Activated CD8-positive, alpha-beta memory T cell treated with anti-CD3 and anti-CD28 coated beads, Interleukin-2, amount 10 ng/mL, durations not matched to agents 7 days and 5 days (primary cell): ENCODE data around the gene CYBB. TPM values are rescaled to one million over a fixed set of nuclear protein-coding genes. Genes with fewer than 3 reads are reported as not detected.

Experiments
- ATAC-seq: fragments of 150-1000 bp; cut with Tn5 transposase; one replicate; pipeline ENCODE4 v1.10.0; 2021; ENCODE audit warnings: moderate library complexity
- CTCF ChIA-PET: fragments of 350-600 bp; sonication (Branson Sonifier 250); formaldehyde crosslinking; loops from one replicate; lab custom pipeline; 2021; ENCODE audit warnings: antibody characterized with exemption; lab: Charles Lee
- DNase-seq: peaks from one replicate; pipeline ENCODE4 v3.0.0-alpha.2; 2020
- H3K27ac Mint-ChIP-seq: one replicate; pipeline ENCODE4 v1.8.0; 2021; ENCODE audit warnings: mild to moderate bottlenecking, mixed read lengths
- H3K27me3 Mint-ChIP-seq: one replicate; pipeline ENCODE4 v1.8.0; 2021; ENCODE audit warnings: mixed read lengths
- H3K36me3 Mint-ChIP-seq: one replicate; pipeline ENCODE4 v1.8.0; 2021; ENCODE audit warnings: mild to moderate bottlenecking, mixed read lengths
- H3K4me1 Mint-ChIP-seq: one replicate; pipeline ENCODE4 v1.8.0; 2021; ENCODE audit warnings: mixed read lengths
- H3K4me3 Mint-ChIP-seq: one replicate; pipeline ENCODE4 v1.8.0; 2021; ENCODE audit warnings: mild to moderate bottlenecking, moderate library complexity, mixed read lengths
- H3K9me3 Mint-ChIP-seq: one replicate; pipeline ENCODE4 v1.8.0; 2022; ENCODE audit warnings: low read depth, mixed read lengths
- total RNA-seq, 2 experiments: library from RNA; stranded (reverse); gene quantifications; one replicate each; pipeline ENCODE4 v1.2.3, GENCODE V29; 2021

Gene CYBB
- total RNA-seq: not detected

DNA sequence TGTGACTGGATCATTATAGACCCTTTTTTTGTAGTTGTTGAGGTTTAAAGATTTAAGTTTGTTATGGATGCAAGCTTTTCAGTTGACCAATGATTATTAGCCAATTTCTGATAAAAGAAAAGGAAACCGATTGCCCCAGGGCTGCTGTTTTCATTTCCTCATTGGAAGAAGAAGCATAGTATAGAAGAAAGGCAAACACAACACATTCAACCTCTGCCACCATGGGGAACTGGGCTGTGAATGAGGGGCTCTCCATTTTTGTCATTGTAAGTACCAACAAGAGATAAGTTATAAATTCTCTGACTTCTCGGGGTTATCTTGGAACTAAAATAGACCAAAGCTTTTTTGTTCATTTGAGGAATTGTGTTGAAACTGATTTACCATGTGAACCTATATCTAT is at the start of gene CYBB:
CYBB (plus strand) TSS at position 203 of the 400 bp plus-strand sequence; CDS start at position 222, 19 bp downstream.
- Mint-ChIP-seq H3K9me3 (no peaks in the 10 kb centered on the region), H3K36me3 (no peaks in the 10 kb centered on the region), H3K4me3 (no peak within 1 kb of the TSS), H3K27me3 (no peaks in the 10 kb centered on the region), H3K27ac (no peak within 1 kb of the TSS), H3K4me1 (peaks cover 21% of the 10 kb centered on the region)
- CTCF ChIA-PET: no interaction called here
- no peak for ATAC-seq
- no peak for DNase-seq

DNA sequence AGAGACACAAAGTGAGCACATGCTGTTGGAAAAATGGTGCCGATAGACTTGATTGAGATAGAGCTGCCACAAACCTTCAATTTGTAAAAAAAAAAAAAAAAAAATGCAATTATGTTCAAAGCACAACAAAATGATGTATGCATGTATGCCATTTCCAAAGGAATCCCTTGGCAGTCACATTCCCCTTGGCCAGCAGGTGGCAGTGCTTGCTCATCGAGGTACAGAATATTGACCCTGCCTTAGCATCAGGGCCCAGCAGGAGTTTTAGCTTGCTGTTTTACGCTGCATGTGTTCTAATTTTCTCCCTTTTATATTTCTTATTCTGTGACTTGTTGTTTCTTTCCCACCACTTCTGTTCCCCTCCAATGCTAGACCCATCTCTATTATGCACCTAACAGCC is 34.5 kb upstream of the CYBB start:
- Mint-ChIP-seq H3K27me3 (peaks cover 12% of the 10 kb centered on the region), H3K4me3 (no peak overlapping the region)

DNA sequence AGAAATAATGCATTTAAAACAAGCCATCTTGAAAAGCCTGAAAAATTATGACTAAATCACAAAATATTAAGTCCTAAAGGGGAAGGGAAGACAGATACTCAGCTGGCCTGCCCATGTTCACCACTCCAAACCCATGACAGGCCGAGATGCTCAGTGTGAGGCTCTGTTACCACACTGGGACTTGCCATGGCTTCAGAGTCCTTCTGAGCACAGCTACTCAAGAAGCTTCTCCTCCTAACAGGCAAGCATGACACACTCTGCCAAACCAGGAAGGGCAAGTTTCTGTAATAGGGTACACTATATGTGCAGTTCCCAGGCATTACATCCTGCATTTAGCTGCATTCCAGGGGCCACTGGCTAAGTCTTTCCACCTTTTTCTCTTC is 34.0 kb upstream of the CYBB start:
- Mint-ChIP-seq H3K36me3 (no peaks in the 10 kb centered on the region), H3K4me1 (peaks cover 17% of the 10 kb centered on the region), H3K9me3 (no peaks in the 10 kb centered on the region), H3K27me3 (peaks cover 7% of the 10 kb centered on the region), H3K27ac (peak overlapping the region; percentile 78), H3K4me3 (no peak overlapping the region)
- DNase-seq: no peak
- CTCF ChIA-PET: interaction anchor here (0.7 to 5.4 kb wide), 17 partner anchors 8 to 174 kb away, joined by 3 to 107 read pairs (median 4); partner anchors contain the start of gene LANCL3
- ATAC-seq: peak; percentile 50

More for the DNA sequence above, 34.5 kb upstream of the CYBB start:
- H3K36me3 Mint-ChIP-seq: no peaks in the 10 kb centered on the region
- CTCF ChIA-PET: interaction anchor here (0.7 to 5.4 kb wide), 17 partner anchors 9 to 174 kb away, joined by 3 to 107 read pairs (median 4); partner anchors contain the start of gene LANCL3
- DNase-seq (peak; percentile 87), ATAC-seq (peak; percentile 94)
- H3K9me3 Mint-ChIP-seq: no peaks in the 10 kb centered on the region
- H3K27ac Mint-ChIP-seq: peak overlapping the region; percentile 78
- peaks cover 17% of the 10 kb centered on the region for H3K4me1 Mint-ChIP-seq

DNA sequence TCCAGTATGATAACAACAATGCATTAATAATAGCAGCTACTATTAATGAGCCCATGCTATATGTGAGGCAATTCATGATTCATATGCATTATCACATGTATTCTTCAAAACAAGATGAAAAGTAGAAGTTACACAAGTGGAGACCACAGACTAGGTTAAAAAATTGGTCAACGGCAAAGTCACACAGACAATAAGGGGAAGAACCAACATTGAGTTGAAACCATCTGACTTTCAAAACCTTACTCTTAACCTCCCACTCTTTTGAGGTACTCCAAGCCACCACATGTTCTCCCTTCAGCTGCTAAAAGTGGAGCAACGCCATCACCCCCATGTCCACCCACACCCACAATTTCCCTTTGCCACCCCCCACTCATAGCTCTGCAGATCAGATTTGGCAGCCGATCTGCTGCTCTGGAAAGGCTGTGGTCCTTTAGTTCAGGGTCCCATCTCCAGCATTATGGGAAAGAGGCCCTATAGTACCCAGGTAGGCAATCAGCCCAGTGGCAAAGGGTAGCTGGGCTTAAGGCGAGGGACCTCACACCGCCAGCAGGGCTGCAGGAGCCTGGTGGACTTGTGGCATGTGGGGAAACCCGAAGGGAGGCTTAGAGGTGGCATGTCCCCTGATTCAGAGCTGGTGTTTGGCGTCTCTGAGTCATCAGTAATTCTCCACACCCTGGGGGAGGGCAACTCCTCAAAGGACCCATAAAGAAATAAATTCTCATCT is 33.5 kb upstream of the CYBB start:
- ATAC-seq (peak; percentile 50), DNase-seq (peak; percentile 52)
- Mint-ChIP-seq H3K36me3 (no peaks in the 10 kb centered on the region), H3K4me3 (no peak overlapping the region), H3K9me3 (no peaks in the 10 kb centered on the region), H3K27ac (peak overlapping the region; percentile 78), H3K4me1 (peaks cover 18% of the 10 kb centered on the region), H3K27me3 (peaks cover 5% of the 10 kb centered on the region)
- CTCF ChIA-PET: interaction anchor here (0.9 to 5.4 kb wide), 11 partner anchors 9 to 175 kb away, joined by 3 to 107 read pairs (median 4); partner anchors contain the start of gene LANCL3

GRCh38 chrX:37746951-37747350 is 32.9 kb upstream of the CYBB start:
- no peak for DNase-seq
- Mint-ChIP-seq H3K4me3 (no peak overlapping the region), H3K9me3 (no peaks in the 10 kb centered on the region), H3K4me1 (peaks cover 23% of the 10 kb centered on the region), H3K27ac (no peak overlapping the region), H3K27me3 (peaks cover 1% of the 10 kb centered on the region), H3K36me3 (peaks cover 2% of the 10 kb centered on the region)
- ATAC-seq: no peak
- CTCF ChIA-PET: interaction anchor here (1.8 to 5.4 kb wide), 3 partner anchors 9 to 81 kb away, joined by 8 to 107 read pairs (median 14); no protein-coding TSS in a partner anchor

GRCh38 chrX:37752281-37752680 is 27.6 kb upstream of the CYBB start:
- CTCF ChIA-PET: interaction anchor here (1.2 to 2.2 kb wide), 2 partner anchors 8 to 73 kb away, joined by 3 to 9 read pairs; no protein-coding TSS in a partner anchor
- H3K4me1 Mint-ChIP-seq: peaks cover 14% of the 10 kb centered on the region
- H3K27ac Mint-ChIP-seq: no peak overlapping the region
- H3K9me3 Mint-ChIP-seq: no peaks in the 10 kb centered on the region
- no peak overlapping the region for H3K4me3 Mint-ChIP-seq
- ATAC-seq: no peak
- no peak for DNase-seq
- no peaks in the 10 kb centered on the region for H3K27me3 Mint-ChIP-seq
- H3K36me3 Mint-ChIP-seq: peaks cover 2% of the 10 kb centered on the region

DNA sequence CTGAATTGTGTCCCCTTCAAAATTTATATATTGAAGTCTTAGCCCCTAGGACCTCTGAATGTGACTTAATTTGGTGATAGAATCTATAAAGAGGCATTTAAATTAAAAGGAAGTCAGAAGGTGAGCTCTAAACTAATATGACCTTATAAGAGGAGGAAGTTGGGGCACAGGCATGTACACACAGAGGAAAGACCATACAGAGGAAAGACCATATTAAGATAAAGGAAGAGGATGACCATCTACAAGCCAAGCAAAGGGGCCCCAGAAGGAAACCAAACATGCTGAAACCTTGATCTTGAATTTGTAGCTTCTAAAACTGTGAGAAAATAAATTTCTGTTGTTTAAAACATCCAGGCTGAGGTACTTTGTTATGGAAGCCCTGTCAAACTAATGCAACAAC is 26.9 kb upstream of the CYBB start:
- Mint-ChIP-seq H3K27me3 (no peaks in the 10 kb centered on the region), H3K4me3 (peak overlapping the region; percentile 26), H3K4me1 (peaks cover 18% of the 10 kb centered on the region), H3K9me3 (no peaks in the 10 kb centered on the region), H3K27ac (no peak overlapping the region), H3K36me3 (peaks cover 4% of the 10 kb centered on the region)
- ATAC-seq (peak; percentile 59), DNase-seq (no peak)
- CTCF ChIA-PET: interaction anchor here (1.1 to 2.2 kb wide), 6 partner anchors 9 to 180 kb away, joined by 3 to 9 read pairs (median 4); no protein-coding TSS in a partner anchor

DNA sequence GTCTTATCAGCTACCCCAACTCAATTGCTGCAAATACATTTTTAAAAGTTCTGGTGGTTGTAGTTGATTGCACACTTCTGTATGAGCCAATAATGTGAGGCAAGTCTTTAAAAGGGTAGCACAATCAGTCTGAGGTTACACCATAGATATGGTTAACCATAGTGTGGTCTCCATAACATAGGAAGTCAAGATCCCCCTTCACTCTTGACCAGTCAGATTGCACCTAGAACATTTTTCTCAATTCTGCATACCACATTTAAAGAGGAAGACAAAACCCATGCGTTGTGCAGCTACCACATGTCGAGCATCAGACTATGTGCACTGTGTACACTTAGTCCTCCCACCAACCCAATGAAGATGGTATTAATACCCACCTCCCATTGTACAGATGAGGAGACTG is 26.5 kb upstream of the CYBB start:
- Mint-ChIP-seq H3K9me3 (no peaks in the 10 kb centered on the region), H3K27ac (no peak overlapping the region), H3K27me3 (no peaks in the 10 kb centered on the region), H3K4me3 (peak overlapping the region; percentile 26), H3K4me1 (peaks cover 18% of the 10 kb centered on the region), H3K36me3 (peaks cover 4% of the 10 kb centered on the region)
- DNase-seq (peak; percentile 58), ATAC-seq (peak; percentile 60)
- CTCF ChIA-PET: interaction anchor here (1.1 to 2.2 kb wide), 6 partner anchors 9 to 181 kb away, joined by 3 to 9 read pairs (median 4); no protein-coding TSS in a partner anchor

DNA sequence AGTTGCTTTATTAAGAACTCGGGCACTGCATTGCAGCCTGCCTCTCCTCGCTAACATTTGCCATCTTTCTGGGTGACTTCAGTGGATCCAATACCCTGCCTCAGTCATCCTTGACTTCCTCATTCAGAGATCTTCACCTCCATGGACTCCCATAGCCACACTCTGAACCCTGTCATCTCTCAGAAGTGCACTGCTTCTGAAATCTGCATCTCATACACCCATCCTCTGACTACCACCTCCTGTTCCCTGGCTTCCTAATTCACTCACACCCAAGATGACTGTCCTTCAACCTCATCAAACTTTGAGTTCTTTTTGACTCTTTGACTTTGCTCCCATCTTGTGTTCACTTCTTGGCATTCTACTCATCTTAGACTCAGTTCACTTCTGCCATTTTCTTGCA is 25.3 kb upstream of the CYBB start:
- DNase-seq (no peak), ATAC-seq (peak; percentile 41)
- peaks cover 4% of the 10 kb centered on the region for H3K36me3 Mint-ChIP-seq
- no peaks in the 10 kb centered on the region for H3K9me3 Mint-ChIP-seq
- no peak overlapping the region for H3K4me3 Mint-ChIP-seq
- no peak overlapping the region for H3K27ac Mint-ChIP-seq
- H3K4me1 Mint-ChIP-seq: peaks cover 18% of the 10 kb centered on the region
- H3K27me3 Mint-ChIP-seq: no peaks in the 10 kb centered on the region
- CTCF ChIA-PET: interaction anchor here (0.7 to 2.4 kb wide), 4 partner anchors 9 to 71 kb away, joined by 3 to 14 read pairs (median 6); no protein-coding TSS in a partner anchor

GRCh38 chrX:37755025-37755424 is 24.8 kb upstream of the CYBB start:
- no peaks in the 10 kb centered on the region for H3K27me3 Mint-ChIP-seq
- ATAC-seq (peak; percentile 78), DNase-seq (peak; percentile 62)
- no peaks in the 10 kb centered on the region for H3K9me3 Mint-ChIP-seq
- no peak overlapping the region for H3K27ac Mint-ChIP-seq
- CTCF ChIA-PET: interaction anchor here (1.0 to 2.4 kb wide), 2 partner anchors 9 to 22 kb away, joined by 3 to 14 read pairs; no protein-coding TSS in a partner anchor
- peaks cover 23% of the 10 kb centered on the region for H3K4me1 Mint-ChIP-seq
- peaks cover 4% of the 10 kb centered on the region for H3K36me3 Mint-ChIP-seq
- H3K4me3 Mint-ChIP-seq: no peak overlapping the region

DNA sequence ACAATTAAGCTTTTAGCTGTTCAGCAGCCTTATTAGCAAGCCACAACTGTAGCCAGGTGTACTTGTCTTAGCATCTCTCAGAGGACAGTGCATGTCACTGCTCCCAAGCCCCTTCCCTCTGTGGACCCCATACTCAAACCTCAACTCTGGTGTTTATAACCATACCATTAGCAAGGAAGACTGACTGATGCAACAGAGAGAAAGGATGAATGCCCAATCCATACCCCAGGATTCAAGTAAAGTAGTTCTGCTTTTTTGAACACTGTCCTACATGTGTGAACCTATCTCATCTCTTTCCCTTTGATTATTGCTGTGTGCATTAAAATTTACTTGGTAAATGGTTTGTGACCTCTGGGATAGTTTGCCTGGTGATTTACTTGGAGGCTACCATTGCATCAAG is 22.8 kb upstream of the CYBB start:
- Mint-ChIP-seq H3K27me3 (no peaks in the 10 kb centered on the region), H3K4me1 (peaks cover 17% of the 10 kb centered on the region), H3K9me3 (no peaks in the 10 kb centered on the region), H3K27ac (no peak overlapping the region), H3K4me3 (no peak overlapping the region), H3K36me3 (peaks cover 2% of the 10 kb centered on the region)
- ATAC-seq (no peak), DNase-seq (no peak)
- CTCF ChIA-PET: interaction anchor here (2.4 kb wide), 1 partner anchor 11 kb away, joined by 14 read pairs; no protein-coding TSS in a partner anchor

GRCh38 chrX:37759351-37759750 is 20.5 kb upstream of the CYBB start:
- Mint-ChIP-seq H3K9me3 (no peaks in the 10 kb centered on the region), H3K27me3 (no peaks in the 10 kb centered on the region), H3K4me3 (no peak overlapping the region), H3K4me1 (peaks cover 16% of the 10 kb centered on the region), H3K36me3 (peaks cover 2% of the 10 kb centered on the region), H3K27ac (no peak overlapping the region)
- CTCF ChIA-PET: interaction anchor here (0.6 kb wide), 1 partner anchor 1605 kb away, joined by 3 read pairs; no protein-coding TSS in a partner anchor
- DNase-seq (no peak), ATAC-seq (no peak)

GRCh38 chrX:37759878-37760418 is 19.9 kb upstream of the CYBB start:
- Mint-ChIP-seq H3K4me1 (peaks cover 16% of the 10 kb centered on the region), H3K27ac (no peak overlapping the region), H3K9me3 (no peaks in the 10 kb centered on the region), H3K27me3 (no peaks in the 10 kb centered on the region), H3K4me3 (no peak overlapping the region), H3K36me3 (peaks cover 2% of the 10 kb centered on the region)
- no peak for ATAC-seq
- CTCF ChIA-PET: interaction anchor here (0.6 kb wide), 1 partner anchor 1606 kb away, joined by 3 read pairs; no protein-coding TSS in a partner anchor
- no peak for DNase-seq
